PC-3 (cell line): ENCODE results near the gene UBR3. TPM values are rescaled to one million over a fixed set of nuclear protein-coding genes. Genes with fewer than 3 reads are reported as not detected.

ENCODE experiments used
- ATAC-seq: fragments of 200-7000 bp; cut with Tn5 transposase; 2 replicates; pipeline ENCODE4 v1.9.1; 2020; ENCODE audit warnings: mild to moderate bottlenecking, moderate library complexity
- BruUV-seq: library from RNA; stranded (reverse); fragments of 400-500 nt; replicated peaks from 2 replicates; lab custom pipeline; 2021; lab: Mats Ljungman, UMichigan
- CTCF ChIA-PET: fragments of 300-600 bp; sonication (Branson Sonifier 250); formaldehyde crosslinking; loops from one replicate; lab custom pipeline; 2022; ENCODE audit warnings: antibody characterized with exemption; lab: Charles Lee
- POLR2A ChIA-PET: fragments of 300-600 bp; sonication (Branson Sonifier 250); formaldehyde crosslinking; loops from one replicate; lab custom pipeline; 2022; ENCODE audit warnings: antibody characterized with exemption; ENCODE audit not compliant: unreplicated experiment; lab: Charles Lee
- DNase-seq: peaks from one replicate; pipeline ENCODE4 v3.0.0-alpha.2; 2015
- H2AFZ ChIP-seq: fragments of 300-600 bp; sonication (generic); 2 replicates; pipeline ENCODE4 v1.6.0; 2016; ENCODE audit warnings: antibody characterized with exemption, low read length
- H3F3A ChIP-seq: fragments of 300-600 bp; sonication (generic); one replicate; pipeline ENCODE4 v1.6.0; 2017; ENCODE audit warnings: antibody characterized with exemption, low read length, control low read depth, mild to moderate bottlenecking; ENCODE audit not compliant: unreplicated experiment
- H3K27ac ChIP-seq: fragments of 300-600 bp; sonication (generic); 2 replicates; pipeline ENCODE4 v1.5.1; 2016; ENCODE audit warnings: mild to moderate bottlenecking, low read length
- H3K27me3 ChIP-seq: fragments of 300-600 bp; sonication (generic); 2 replicates; pipeline ENCODE4 v1.6.1; 2016; ENCODE audit warnings: low read length, mixed read lengths
- H3K36me3 ChIP-seq: fragments of 300-600 bp; sonication (generic); 2 replicates; pipeline ENCODE4 v1.6.1; 2016; ENCODE audit warnings: low read depth, mixed run types, low read length, mixed read lengths
- H3K4me1 ChIP-seq: fragments of 300-600 bp; sonication (generic); 2 replicates; pipeline ENCODE4 v1.5.1; 2016; ENCODE audit warnings: low read length; ENCODE audit not compliant: insufficient read depth
- H3K4me2 ChIP-seq: fragments of 300-600 bp; sonication (generic); 2 replicates; pipeline ENCODE4 v1.6.0; 2016; ENCODE audit warnings: low read length
- H3K4me3 ChIP-seq: fragments of 300-600 bp; sonication (generic); 2 replicates; pipeline ENCODE4 v1.5.1; 2016; ENCODE audit warnings: mild to moderate bottlenecking, low read length, mixed read lengths
- H3K79me2 ChIP-seq: fragments of 300-600 bp; sonication (generic); 2 replicates; pipeline ENCODE4 v1.6.1; 2017; ENCODE audit warnings: low read length, mixed read lengths
- H3K9ac ChIP-seq: fragments of 300-600 bp; sonication (generic); 2 replicates; pipeline ENCODE4 v1.6.0; 2016; ENCODE audit warnings: mild to moderate bottlenecking, low read length
- H3K9me2 ChIP-seq: fragments of 300-600 bp; sonication (generic); replicated peaks from 2 replicates; pipeline ENCODE4 v1.6.1; 2016; ENCODE audit warnings: mixed run types, low read length, mixed read lengths
- H3K9me3 ChIP-seq: fragments of 300-600 bp; sonication (generic); 2 replicates; pipeline ENCODE4 v1.6.1; 2016; ENCODE audit warnings: low read length, mixed read lengths
- H4K20me1 ChIP-seq: fragments of 300-600 bp; sonication (generic); 2 replicates; pipeline ENCODE4 v1.6.1; 2016; ENCODE audit warnings: low read length, mixed read lengths
- EZH2 ChIP-seq: fragments of 300-600 bp; sonication (generic); IDR thresholded peaks from one replicate; pipeline ENCODE4 v1.6.1; 2017; ENCODE audit warnings: antibody characterized with exemption, mild to moderate bottlenecking, low read length; ENCODE audit not compliant: unreplicated experiment
- EZH2phosphoT487 ChIP-seq: fragments of 300-600 bp; sonication (generic); IDR thresholded peaks from 2 replicates; pipeline ENCODE4 v1.6.1; 2018; ENCODE audit warnings: mild to moderate bottlenecking, antibody characterized with exemption, low read length, borderline replicate concordance
- intact Hi-C: fragments of 100-400 bp; cut with micrococcal nuclease; formaldehyde crosslinking; loops from 2 replicates; pipeline ENCODE4 v1.9.0; 2023
- total RNA-seq: library from RNA; depleted of rRNA; stranded (reverse); fragments of >200 nt; gene quantifications from 2 replicates; pipeline ENCODE4 v1.2.3, GENCODE V29; 2014
- TF ChIP-seq, protein P1 (sequence below): fragments of 300-600 bp; sonication (generic); conservative IDR thresholded peaks from 2 replicates; pipeline ENCODE4 v1.5.1; 2017; ENCODE audit warnings: antibody characterized with exemption, low read depth, mild to moderate bottlenecking, low read length

The UBR3 gene
- total RNA-seq, 1 experiment from 2014 or later = 30.9 TPM

- TF ChIP-seq EZH2 (no peak), EZH2phosphoT487 (no peak)
- TF ChIP-seq, protein P1, sequence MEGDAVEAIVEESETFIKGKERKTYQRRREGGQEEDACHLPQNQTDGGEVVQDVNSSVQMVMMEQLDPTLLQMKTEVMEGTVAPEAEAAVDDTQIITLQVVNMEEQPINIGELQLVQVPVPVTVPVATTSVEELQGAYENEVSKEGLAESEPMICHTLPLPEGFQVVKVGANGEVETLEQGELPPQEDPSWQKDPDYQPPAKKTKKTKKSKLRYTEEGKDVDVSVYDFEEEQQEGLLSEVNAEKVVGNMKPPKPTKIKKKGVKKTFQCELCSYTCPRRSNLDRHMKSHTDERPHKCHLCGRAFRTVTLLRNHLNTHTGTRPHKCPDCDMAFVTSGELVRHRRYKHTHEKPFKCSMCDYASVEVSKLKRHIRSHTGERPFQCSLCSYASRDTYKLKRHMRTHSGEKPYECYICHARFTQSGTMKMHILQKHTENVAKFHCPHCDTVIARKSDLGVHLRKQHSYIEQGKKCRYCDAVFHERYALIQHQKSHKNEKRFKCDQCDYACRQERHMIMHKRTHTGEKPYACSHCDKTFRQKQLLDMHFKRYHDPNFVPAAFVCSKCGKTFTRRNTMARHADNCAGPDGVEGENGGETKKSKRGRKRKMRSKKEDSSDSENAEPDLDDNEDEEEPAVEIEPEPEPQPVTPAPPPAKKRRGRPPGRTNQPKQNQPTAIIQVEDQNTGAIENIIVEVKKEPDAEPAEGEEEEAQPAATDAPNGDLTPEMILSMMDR = no peak
- Histone ChIP-seq H2AFZ (no peak overlapping the region), H3K4me2 (no peak overlapping the region), H4K20me1 (no peaks in the 10 kb centered on the region), H3F3A (no peaks in the 10 kb centered on the region), H3K4me3 (no peak overlapping the region), H3K27ac (no peak overlapping the region), H3K9me2 (no peaks in the 10 kb centered on the region), H3K27me3 (no peaks in the 10 kb centered on the region), H3K79me2 (no peaks in the 10 kb centered on the region), H3K4me1 (no peaks in the 10 kb centered on the region), H3K9ac (no peak overlapping the region), H3K9me3 (no peaks in the 10 kb centered on the region), H3K36me3 (no peaks in the 10 kb centered on the region)
- no TSS peak for BruUV-seq
- ChIA-PET POLR2A (no interaction called here), CTCF (no interaction called here)
- DNase-seq (no peak), ATAC-seq (no peak)
- intact Hi-C loops = no loop called here
Measured at GRCh38 chr2:169781249-169782013, 45.8 kb upstream of the UBR3 start.

DNA sequence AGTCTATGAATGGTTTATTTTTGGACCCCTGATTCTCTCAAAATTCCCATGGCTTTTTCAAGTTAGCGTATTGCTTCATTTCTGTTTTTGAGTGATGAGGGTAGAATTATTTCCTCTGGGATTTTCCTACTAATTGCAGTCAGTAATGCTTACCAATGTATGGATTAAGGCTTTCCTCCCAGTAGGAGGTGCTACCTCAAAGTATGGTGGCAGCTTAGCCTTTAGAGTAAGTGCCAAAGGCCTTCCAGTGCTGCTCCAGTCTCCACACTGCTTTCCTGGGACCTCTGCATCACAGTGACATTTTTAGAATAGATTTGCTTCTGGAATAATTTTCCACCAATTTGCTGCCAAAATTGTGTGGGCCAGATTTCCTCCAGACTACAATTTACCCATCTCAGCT, 44.7 kb upstream of the UBR3 start:
- Histone ChIP-seq H3K4me2 (no peak overlapping the region), H3K27me3 (no peaks in the 10 kb centered on the region), H3K4me1 (no peaks in the 10 kb centered on the region), H3K79me2 (no peaks in the 10 kb centered on the region), H3K9me2 (no peaks in the 10 kb centered on the region), H4K20me1 (no peaks in the 10 kb centered on the region), H3K9me3 (no peaks in the 10 kb centered on the region), H3K27ac (no peak overlapping the region), H3K9ac (no peak overlapping the region), H3K4me3 (no peak overlapping the region), H3F3A (no peaks in the 10 kb centered on the region), H2AFZ (no peak overlapping the region), H3K36me3 (no peaks in the 10 kb centered on the region)
- TF ChIP-seq EZH2phosphoT487 (no peak), EZH2 (no peak)
- TF ChIP-seq, protein P1 = no peak
- BruUV-seq = no TSS peak
- intact Hi-C loops = no loop called here
- no peak for ATAC-seq
- CTCF ChIA-PET = no interaction called here
- POLR2A ChIA-PET = interaction anchor here (0.6 kb wide), 1 partner anchor 933 kb away, joined by 11 read pairs; no protein-coding TSS in a partner anchor
- DNase-seq = no peak

DNA sequence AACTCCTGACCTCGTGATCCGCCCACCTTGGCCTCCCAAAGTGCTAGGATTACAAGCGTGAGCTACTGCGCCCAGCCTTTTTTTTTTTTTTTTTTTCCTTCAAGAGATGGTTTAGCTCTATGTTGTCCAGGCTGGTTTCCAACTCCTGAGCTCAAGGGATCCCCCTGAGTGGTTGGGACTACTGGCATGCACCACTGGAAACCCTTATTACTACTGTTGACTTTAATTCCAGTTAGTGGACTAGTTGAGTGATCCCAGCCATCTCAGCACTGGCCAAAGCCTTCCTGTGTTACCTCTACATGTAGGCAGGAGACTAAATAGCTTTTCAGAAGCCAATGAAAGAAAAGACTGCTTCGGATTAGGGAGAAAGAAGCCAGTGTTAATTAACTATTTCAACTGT, 36.7 kb upstream of the UBR3 start:
- Histone ChIP-seq H3K9me3 (no peaks in the 10 kb centered on the region), H3K4me2 (no peak overlapping the region), H3K4me3 (no peak overlapping the region), H3K79me2 (no peaks in the 10 kb centered on the region), H3K36me3 (no peaks in the 10 kb centered on the region), H3K9me2 (no peaks in the 10 kb centered on the region), H3K4me1 (peaks cover 6% of the 10 kb centered on the region; the same call in 1 of the 2 replicates), H3F3A (no peaks in the 10 kb centered on the region), H2AFZ (no peak overlapping the region), H3K27ac (no peak overlapping the region), H3K27me3 (no peaks in the 10 kb centered on the region), H3K9ac (no peak overlapping the region), H4K20me1 (no peaks in the 10 kb centered on the region)
- intact Hi-C loops = loop anchor here (5.0 kb wide), 1 partner anchor 338 kb away; no protein-coding TSS in a partner anchor
- ChIA-PET CTCF (interaction anchor here (0.6 to 1.2 kb wide), 4 partner anchors 14 to 123 kb away, joined by 3 to 7 read pairs (median 3); partner anchors contain the start of gene METTL5), POLR2A (interaction anchor here (0.6 kb wide), 1 partner anchor 37 kb away, joined by 5 read pairs; the partner anchor contains the start of gene UBR3)
- no peak for ATAC-seq
- DNase-seq = no peak
- no peak for TF ChIP-seq EZH2phosphoT487
- TF ChIP-seq, protein P1 = no peak
- TF ChIP-seq EZH2 = no peak
- no TSS peak for BruUV-seq
